ENCODE measurements around the gene BEX3. TPM values are rescaled to one million over a fixed set of nuclear protein-coding genes. Genes with fewer than 3 reads are reported as not detected.
"Not testable (repeated sequence)": the region's sequence is repeated elsewhere in the genome, so short reads cannot be mapped to it uniquely, and the experiment has no call there.

BEX3 gene
- total and polyA plus RNA-seq, 10 donors, result 35.3 to 127 (median 79.3) TPM

DNA sequence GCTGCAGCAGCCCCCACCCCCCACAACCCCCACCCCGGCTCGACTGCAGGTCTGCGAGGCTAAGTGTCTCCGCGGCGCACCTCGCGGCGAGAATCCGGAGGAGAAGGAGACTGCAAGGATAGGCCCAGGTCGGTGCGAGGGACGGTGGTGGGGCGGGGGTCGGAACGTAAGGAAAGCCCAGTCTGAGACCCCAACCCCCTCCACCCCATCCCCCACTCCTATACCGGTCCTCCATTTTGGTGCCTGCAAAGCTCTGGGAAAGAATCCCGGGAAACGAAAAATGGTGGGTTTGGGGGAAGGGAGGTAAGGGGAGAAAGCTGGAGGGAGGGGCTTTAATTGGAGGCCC, 614 bp downstream of the BEX3 start:
- TF ChIP-seq POLR2A (IDR thresholded peaks at IDR 0.05) (no peak), POLR2AphosphoS5 (IDR thresholded peaks at IDR 0.05) (no peak), CTCF (IDR thresholded peaks at IDR 0.05 in 8 of 11, conservative IDR thresholded peaks at IDR 0.05 in 3 of 11) (no peak)
- Histone ChIP-seq H3K4me1 (no peaks in the 10 kb centered on the region), H3K4me3 (peak overlapping the region; percentile 31 to 74 (median 43)), H3K27ac (peak overlapping the region in 7 of 8 donors; percentile 65 to 82 (median 76)), H3K27me3 (replicated peaks in 1 of 7) (peaks cover 0 to 16% (median 0%) of the 10 kb centered on the region in 7 donors), H3K9me3 (no peaks in the 10 kb centered on the region), H3K36me3 (no peaks in the 10 kb centered on the region)
- no peak for DNase-seq
- 0 to 56% (median 2%) methylated on average over 3 to 19 of the region's 19 CpGs for WGBS, 5 donors
- intact Hi-C loops (cut with DNase I; ENCODE audit: low total_unique reads), result no loop called here

DNA sequence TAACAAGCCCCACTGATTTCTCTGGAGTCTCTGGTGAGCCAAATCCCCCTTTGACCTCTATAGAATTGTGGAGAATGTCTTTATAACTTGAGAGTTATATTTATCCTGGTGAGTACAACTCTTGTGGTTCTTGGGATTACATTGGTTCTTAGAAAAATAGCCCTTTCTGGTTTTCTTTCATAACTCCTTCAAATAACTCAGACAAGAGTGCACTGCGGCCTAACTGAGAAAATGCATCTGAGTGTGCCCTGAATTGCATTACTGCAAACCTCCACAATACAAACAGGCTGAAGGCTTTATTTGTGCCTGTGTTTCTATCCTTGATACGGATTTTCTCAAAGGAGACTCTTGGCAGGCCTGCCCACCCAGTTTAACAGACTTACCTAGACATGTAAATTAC, 2.7 kb downstream of the BEX3 start:
- intact Hi-C loops (cut with DNase I; ENCODE audit: low total_unique reads), result no loop called here
- H3K4me1 ChIP-seq, result no peaks in the 10 kb centered on the region
- peaks cover 0 to 16% (median 0%) of the 10 kb centered on the region in 7 donors for H3K27me3 ChIP-seq (replicated peaks in 1 of 7)
- 64 to 97% (median 90%) methylated on average over 2 of the region's 2 CpGs for WGBS, 5 donors
- no peaks in the 10 kb centered on the region for H3K9me3 ChIP-seq
- no peak overlapping the region for H3K4me3 ChIP-seq
- H3K27ac ChIP-seq, result no peak overlapping the region
- no peak for TF ChIP-seq CTCF (IDR thresholded peaks at IDR 0.05 in 8 of 11, conservative IDR thresholded peaks at IDR 0.05 in 3 of 11)
- no peak for DNase-seq
- no peaks in the 10 kb centered on the region for H3K36me3 ChIP-seq

- DNase-seq, result no peak
- H3K27me3 ChIP-seq (replicated peaks in 1 of 7), result peaks cover 0 to 6% (median 0%) of the 10 kb centered on the region in 7 donors
- no peak overlapping the region for H3K4me3 ChIP-seq
- WGBS, 5 donors, result 87 to 100% (median 91%) methylated on average over 1 of the region's 1 CpG
- no peaks in the 10 kb centered on the region for H3K4me1 ChIP-seq
- intact Hi-C loops (cut with DNase I; ENCODE audit: low total_unique reads), result no loop called here
- no peak overlapping the region for H3K27ac ChIP-seq
- TF ChIP-seq POLR2AphosphoS5 (IDR thresholded peaks at IDR 0.05) (no peak), POLR2A (IDR thresholded peaks at IDR 0.05) (no peak), CTCF (IDR thresholded peaks at IDR 0.05 in 8 of 11, conservative IDR thresholded peaks at IDR 0.05 in 3 of 11) (no peak)
- H3K9me3 ChIP-seq, result no peaks in the 10 kb centered on the region
- H3K36me3 ChIP-seq, result no peaks in the 10 kb centered on the region
Observed at GRCh38 chrX:103382877-103383276, 6.5 kb downstream of the BEX3 start.

- TF ChIP-seq POLR2A (IDR thresholded peaks at IDR 0.05) (no peak), CTCF (IDR thresholded peaks at IDR 0.05 in 8 of 11, conservative IDR thresholded peaks at IDR 0.05 in 3 of 11) (no peak)
- H3K27me3 ChIP-seq (replicated peaks in 1 of 7), result peaks cover 0 to 19% (median 0%) of the 10 kb centered on the region in 7 donors
- no peak overlapping the region for H3K4me3 ChIP-seq
- intact Hi-C loops (cut with DNase I; ENCODE audit: low total_unique reads), result no loop called here
- DNase-seq, result no peak
- H3K4me1 ChIP-seq, result no peaks in the 10 kb centered on the region
- H3K27ac ChIP-seq, result no peak overlapping the region
- no peaks in the 10 kb centered on the region for H3K9me3 ChIP-seq
- no peaks in the 10 kb centered on the region for H3K36me3 ChIP-seq
- WGBS, 5 donors, result 68 to 95% (median 75%) methylated on average over 2 of the region's 2 CpGs
Observed at GRCh38 chrX:103384672-103385071, 8.3 kb downstream of the BEX3 start.

- H3K36me3 ChIP-seq; DNase-seq; H3K4me3 ChIP-seq; H3K27ac ChIP-seq; H3K4me1 ChIP-seq; intact Hi-C loops (cut with DNase I; ENCODE audit: low total_unique reads); H3K9me3 ChIP-seq: not testable (repeated sequence)
- H3K27me3 ChIP-seq (replicated peaks in 1 of 7), result peaks cover 0 to 19% (median 0%) of the 10 kb centered on the region in 7 donors
- 83 to 91% (median 88%) methylated on average over 5 of the region's 5 CpGs for WGBS, 5 donors
Observed at GRCh38 chrX:103385283-103385830, 9.0 kb downstream of the BEX3 start.

Data from spleen (tissue), 11 donors.